HUDEP-2 (cell line): Measurements from ENCODE around the gene COX17.

Source experiments
- DNase-seq, 76 experiments: peaks; one replicate each; lab custom pipeline; 2025; ENCODE audit not compliant: unreplicated experiment in 76 of 76; lab: John Stamatoyannopoulos, UW

The COX17 gene

DNA sequence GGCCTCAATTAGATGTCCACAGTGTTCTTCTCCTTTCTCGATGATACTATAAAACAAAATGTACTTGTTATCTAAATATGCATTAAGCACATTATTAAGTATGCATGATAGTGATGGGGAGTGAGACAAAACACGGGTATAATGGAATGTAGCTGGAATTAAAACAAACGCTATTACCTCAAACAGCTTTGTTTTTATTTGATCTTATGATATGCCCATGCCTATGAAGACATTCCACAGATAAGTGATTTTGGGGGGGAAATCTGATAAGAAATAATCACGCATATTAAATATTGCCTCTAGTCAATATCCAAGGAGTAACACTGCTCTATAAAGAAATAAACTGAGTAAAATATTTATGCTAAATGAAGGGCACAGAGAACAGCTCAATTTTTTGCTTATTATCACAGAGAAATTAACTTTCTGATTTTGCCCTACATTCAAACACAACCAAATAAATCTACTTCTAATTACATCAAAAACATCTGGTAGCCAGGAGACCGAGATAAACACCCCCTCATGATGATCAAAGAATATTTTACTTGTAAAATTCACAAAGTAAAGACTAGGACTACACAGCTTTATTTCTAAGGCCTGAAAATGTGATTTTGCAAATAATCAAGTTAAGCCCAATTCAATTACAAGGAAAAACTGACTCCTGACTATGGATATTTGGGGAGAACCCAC, 1.9 kb downstream of the COX17 start:
- DNase-seq = no peak

DNA sequence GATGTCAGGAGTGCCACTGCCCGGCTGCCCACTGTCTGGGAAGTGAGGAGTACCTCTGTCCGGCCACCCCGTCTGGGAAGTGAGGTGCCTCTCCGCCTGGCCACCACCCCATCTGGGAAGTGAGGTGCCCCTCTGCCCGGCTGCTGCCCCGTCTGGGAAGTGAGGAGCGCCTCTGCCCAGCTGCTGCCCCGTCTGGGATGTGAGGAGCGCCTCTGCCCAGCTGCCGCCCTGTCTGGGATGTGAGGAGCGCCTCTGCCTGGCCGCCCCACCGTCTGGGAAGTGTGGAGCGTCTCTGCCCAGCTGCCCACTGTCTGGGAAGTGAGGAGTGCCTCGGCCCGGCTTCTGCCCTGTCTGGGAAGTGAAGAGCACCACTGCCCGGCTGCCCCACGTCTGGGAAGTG, 3.3 kb downstream of the COX17 start:
- no peak for DNase-seq

DNA sequence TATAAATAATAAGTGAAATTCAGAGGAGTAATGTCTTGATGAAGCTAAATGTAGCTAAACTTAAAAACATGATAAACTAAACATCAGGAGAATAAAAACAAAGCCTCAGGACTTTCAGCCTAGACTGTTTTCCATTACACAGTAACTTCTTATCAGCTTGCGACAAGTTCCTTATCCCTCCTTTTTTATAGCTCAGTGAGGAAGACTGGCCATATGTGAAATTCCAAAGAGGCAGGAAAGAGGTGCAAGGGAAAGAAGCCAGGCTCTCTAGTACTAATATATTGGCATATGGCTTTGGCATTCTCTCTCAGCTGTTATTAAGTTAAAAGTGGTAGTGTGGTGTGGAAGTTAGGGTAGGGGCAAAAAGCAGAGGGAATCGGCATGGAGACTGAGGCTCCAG, 4.4 kb downstream of the COX17 start:
- DNase-seq = no peak

DNA sequence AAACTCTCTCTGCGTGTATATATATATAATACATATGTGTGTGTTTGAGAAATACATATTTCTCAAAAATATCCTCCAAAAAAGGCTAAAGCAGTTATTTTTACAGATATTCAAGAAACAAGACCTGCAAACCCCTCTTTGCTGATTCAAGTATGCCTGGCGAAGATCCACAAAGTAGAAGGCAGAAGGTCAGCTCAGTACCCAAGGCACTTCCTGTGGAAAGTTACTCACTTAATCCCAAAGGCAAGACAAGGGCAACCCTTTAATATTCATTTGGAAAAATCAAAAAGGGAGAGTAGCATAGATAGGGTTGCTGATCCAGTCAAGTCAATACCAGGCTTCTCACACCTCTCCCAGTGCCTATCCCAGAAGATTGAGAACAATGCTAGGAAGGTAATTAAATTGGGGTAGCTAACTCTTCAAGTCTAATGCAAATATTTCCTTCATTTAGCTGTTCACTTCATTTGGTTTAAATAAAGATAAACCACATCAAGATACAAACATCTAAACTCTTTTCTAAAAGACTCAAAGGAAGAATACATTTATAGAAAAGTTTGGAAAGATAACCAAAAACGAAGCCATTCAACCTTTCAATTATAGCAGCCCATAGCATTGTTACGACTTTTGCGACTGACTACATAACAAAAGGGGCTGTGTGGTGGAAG, 7.2 kb downstream of the COX17 start:
- DNase-seq = no peak

DNA sequence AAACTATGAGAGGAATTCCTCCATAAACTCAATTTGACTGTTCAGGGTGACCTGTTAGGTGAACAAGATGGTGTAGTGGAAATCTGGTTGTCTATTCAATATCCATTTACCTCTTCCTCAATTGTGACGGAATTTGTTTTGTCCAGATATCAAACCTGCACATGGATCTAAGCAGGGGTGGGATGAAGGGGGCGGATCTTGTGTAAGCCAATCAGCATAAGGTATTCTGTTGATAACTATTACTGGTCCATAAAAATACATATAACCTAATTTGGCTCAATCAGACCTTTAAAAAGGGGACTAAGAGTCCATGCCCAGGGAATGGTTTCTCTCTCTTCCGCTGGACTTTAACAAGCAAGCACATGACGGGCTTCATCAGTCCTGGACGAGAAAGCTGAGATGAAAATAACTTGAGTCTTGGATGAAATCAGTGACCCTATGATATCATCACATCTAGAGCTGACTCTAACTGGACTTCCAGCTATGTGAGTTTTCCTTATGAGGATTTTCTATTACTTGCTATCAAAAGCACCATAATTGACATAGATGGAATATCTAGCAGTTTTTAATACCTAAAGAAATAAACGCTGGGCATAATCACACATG, 11.1 kb downstream of the COX17 start:
- DNase-seq = no peak

DNA sequence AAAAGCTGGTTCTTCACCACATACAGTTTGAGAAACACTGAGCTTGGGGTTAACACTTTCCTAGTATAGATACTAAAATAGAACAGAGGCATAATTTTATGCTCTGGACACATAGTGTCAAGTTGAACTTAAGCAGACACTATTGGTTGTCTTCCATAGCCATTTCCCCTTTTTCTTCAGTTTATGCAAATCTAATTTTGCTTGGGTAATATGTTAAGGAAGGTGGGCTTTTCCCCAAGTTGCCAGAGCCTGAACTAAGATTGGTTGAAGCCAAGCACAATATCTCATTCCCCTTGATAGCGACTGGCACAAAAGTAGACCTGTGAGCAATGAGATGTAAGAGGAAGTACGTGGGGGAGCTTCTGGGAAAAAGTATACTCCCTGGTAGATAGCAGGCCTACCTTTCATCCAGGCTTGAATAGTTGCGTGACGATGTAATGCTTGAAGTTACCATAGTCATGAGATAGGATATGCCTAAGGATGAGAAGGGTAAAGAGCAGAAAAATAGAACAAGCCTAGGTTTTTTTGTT, 12.3 kb downstream of the COX17 start:
- no peak for DNase-seq

DNA sequence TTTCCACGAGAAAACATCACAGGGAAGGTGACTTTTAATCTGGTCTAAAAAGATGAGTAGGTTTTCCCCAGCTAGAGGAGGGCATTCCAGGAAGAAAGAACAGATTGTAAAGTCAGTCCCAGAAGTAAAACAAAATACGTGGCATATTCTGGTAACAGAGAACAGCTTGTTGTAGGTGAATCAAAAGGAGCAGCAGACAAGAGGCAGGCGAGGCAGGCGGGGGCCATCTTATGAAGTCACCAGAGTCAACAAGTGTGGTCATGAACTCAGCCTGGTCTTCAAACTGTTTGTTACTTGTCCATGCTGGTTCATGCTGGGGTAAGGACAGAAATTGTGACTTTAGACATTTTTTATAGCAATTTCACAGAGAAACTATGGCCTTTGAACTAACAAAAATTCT, 12.8 kb downstream of the COX17 start:
- DNase-seq = no peak

DNA sequence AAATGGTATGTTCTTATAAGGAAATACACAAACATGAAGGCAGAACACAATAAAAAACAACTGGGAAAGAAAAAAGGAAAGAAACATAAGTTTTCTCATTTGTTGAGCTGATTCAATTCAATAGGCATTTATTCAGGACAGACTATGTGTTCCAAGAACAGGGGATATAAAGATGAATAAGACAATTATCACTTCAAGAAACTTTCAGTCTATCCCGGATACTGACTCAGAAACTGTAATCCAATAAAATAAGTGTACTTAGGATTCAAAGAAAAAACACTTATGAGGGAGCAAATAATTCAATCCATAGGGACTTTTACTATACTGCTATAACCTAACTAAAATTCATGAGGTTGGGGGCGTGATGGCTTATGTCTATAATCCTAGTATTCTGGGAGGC, 13.3 kb downstream of the COX17 start:
- no peak for DNase-seq

DNA sequence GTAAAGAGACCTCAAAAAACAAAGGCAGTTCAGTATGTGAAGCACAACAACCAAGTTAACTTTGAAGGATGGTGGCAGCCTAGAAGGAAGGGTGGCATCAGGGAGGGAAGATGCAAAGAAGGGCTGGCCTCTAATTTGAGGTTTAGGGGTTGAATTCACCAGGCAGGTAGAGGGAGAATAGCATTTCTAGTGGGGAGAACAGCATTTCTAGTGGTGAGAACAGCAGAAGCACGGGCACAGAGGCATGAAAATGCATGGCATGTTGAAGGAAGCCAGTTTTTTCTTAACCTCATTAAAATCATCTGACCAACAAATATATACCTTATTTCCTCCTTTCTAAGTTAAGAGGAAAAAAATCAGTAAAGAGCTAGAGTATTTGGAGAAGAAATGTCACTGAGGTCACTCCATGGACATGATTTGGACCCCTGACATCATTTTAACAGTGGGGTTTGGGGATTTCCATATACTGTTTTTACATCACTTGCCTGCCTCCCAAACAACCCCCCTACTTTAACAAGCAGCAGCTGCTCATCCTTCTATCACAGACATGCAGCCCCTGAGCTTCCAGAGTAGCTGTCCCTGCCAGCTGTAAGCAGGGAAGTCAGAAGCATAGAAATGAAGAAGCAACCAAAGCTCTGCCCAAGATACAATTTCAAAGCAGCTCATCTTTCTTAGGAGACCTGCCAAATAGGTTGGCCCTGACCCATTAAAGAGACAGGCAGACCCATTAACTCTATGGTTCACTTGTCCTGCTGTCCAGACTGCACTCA, 14.4 kb downstream of the COX17 start:
- no peak for DNase-seq

DNA sequence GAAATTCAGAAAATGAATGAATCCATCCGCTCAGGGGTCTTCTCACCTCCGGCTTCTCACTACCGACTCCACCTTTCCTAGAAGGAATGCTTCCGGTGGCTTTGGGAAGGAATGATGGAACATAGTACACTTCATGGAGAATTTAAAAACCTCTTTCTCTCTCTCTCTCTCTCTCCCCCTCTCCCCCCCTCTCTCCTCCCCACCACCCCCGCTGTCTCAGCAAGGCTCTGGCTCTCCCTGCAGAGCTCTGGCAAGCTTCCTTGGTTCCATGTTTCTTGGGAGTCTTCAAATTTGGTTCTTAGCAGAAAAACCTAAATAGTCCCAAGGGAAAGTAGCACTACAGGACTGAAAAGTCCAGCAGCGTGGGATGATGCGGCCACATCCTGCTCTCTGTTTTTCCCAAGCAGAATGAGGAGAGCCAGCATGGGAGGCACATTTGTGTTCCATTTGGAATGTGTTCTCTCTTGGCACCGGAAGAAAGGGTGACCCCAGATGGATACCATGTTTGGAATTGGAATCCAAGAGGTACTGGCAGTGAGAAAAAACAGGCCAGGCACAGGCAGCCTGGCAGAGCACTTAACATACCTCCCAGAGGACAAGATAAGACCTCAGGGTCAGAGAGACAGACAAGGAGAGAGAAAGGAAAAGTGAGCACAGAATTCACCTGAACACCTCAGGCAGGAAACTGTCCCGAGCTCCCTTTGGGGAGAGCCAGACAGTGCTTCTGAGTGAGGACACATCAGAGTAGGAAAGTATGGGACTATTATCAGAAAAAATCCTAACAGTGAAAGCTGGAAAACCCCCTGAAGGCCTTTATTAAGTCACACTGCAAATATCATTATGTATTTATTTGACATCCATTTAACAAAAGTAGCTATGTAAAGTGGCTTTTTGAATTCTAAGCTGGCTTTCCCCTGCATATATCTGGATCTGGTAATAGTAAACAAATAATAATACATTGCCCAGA, 16.4 kb downstream of the COX17 start, which contains the start of gene POPDC2:
TSS of gene POPDC2 (minus strand) at position 116 of the 967 bp plus-strand sequence. CDS start 166 bp downstream, outside the sequence.
- DNase-seq = no peak

DNA sequence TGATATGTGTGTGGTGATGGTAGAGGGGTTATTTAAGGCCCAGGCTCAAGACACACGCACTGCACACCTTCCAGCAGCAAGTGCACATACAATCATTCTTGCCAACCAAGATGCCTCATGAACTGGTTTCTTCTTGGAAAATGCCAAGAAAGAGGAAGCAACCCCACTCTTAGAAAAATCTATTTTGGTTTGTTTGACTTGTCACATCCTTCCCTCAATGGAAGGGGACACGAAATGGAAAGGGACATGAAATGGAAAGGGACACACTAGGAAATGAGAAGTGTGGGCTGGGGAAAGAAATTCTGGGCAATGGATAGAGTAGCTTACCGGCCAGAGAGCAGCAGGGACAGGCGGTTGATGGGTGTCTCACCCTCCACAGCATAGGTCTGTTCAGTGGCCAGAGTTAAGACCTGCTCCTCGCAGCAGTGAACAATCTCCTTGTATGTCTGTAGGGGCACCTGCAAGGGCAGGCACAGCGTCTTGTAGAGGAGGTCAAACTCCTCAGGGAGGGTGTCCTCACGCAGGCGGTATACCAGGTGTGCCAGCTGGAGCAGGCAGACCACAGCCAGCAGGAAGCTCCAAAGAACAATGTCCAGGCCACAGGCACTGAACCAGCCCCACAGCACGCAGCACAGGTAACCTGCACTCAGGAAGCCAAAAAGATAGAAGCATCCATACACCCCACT, 17.5 kb downstream of the COX17 start:
- no peak for DNase-seq

DNA sequence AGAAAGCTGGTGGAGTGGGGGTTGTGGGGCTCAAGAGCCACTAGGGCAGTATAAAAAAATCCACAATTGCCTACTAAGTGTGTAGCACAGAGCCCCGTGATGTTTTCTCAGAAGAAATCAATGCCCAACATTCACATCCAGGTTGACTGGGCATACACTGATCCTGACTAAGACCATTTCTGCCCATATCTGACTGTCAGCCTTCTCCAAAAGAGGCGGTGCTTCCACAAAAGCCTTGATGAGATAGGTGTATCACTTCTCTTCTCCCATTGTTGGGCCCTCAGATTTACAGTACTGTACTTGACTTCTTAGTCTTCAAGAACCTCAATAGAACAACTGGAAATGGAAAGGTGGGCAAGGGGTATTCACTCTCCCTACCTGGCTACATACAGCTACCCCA, 18.2 kb downstream of the COX17 start:
- DNase-seq = no peak

DNA sequence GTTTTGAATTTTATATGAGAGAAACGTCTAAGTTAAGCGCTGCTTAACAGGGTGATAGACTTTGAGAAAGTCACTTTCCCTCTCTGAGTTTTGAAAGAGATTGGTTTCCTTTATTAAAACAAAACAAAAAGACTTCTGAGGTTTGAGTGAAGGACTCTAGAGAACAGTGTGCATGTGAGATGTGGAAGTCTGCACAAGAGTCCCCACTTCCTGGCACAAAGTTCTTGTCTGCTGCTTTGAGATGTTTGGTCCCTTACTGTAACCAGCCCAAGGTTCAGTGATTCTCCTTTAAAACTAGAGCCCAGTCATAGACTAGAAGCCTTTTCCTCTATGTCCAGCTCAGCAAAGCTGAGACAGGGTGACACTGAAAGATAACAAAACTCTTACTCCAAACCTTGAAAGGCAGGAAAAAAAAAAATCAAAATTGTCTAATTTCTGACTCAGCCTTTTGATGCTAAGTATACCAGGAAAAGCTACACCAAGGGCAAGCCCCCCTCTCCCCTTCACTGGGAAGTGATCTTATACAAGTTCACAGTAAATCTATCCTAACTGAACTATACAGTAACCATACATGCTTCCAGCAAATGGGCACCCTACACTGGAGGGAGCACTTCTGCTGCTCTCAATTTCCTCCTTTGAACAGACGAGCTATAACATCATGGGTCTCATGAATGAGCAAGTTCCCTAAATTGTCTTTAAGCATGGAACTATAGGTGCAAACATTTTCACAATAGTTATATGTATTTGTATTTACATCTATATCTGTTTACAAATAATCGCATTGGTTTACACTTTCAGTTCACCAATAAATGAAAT, 19.1 kb downstream of the COX17 start:
- DNase-seq = no peak

DNA sequence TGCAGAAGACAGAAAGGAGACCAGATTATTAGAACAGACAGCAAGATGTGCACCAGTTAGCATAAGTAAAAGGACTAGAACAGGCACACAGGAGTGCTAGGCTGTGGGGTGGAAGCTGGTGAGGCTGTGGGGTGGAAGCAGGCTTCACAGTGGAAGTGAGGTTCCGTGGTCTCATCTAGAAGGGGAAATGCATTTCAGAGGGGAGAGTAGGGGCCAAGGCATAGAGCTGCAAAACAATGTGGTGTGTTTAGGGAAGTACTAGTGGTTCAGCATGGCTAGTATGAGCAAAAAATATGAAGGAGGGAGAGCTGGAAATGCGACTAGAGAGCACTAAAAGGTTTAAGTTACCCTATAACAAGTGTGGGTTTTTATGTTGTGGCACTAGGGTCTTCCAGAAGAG, 23.3 kb downstream of the COX17 start:
- no peak for DNase-seq

DNA sequence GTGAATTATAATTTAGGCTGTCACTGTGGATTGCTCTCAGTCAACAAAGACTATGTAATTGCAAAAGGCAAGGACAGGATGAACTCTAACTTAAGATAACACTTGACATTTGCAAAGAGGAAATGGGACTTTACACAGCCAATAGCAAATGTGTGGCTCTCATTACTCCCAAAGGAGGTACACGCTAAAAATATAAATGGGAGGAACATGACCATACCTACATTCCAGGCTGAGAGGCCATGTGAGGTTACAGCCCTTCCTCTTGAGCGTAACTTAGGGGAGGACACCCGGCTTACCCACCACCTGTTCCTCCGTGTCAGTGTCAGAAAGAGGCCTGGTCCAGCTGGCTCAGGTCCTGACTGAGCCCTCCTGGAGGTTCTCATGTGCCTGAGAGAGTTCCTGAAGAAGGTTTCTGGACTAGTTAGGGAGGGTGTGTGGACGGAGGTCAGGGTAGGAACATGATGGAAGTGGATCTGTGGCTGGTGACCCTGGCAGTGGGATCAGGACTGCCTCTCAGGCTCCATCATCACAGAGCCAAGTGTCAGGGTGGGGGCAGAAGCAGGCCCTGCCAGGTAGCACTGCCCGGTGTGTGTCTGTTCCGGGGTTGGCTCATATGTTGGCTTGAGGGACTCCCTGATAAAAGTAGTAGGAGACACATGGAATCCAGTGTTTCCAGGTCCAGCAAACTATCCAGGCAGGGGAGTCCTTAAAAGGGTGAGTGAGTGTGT, 24.7 kb downstream of the COX17 start:
- no peak for DNase-seq

DNA sequence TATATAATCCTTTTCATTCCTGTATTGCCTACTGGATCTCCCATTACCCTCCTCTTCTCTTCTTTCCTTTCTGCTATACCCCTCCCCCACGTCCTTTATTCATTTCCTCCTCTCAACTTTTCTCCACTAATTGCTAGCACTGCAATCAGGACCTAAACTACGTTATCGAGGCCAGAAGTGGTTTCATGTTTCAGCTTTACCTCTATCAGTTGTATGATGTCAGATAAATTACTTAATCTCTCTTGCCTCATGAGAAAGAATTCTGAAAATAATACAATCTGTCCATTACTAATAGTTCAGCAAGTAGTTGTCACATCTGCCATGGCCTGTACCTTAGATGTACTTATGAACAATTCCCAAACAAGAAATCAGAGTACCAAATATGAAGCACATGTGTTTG, 27.4 kb downstream of the COX17 start:
- no peak for DNase-seq

DNA sequence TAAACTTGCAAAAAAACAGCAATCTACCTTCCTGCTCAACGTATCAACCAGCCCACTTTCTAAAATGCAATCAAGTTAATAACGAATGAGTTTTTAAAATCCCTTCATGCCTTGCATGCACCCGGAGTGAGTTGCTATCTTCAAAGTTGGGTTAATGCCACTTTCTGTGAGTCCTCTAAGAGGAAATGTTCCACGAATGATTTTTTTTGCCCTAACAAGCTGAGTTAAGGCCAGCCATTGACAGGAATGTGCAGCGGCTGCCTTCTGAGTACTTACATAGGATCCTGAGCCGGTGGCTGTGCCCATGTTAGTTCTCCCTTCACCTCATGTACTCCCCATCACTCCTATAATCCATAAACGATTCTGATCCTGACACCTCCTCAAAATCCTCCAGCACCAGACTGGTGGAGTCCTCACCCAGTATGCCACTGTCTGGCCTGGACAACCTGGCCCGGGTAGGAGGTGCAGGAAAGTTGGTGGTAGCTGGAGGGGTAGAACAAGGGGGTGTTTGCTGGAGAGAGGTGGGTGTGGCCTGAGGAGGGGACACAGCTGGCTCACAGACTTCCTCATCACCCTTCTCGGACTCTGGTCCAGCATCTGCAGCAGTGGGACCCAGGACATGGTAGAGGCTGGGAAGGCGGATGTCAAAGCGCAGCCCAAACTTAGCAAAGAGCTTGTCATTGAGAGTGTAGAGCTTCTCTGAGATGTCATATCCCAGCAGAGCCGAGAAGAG, 29.2 kb downstream of the COX17 start:
- no peak for DNase-seq
